Activated CD8-positive, alpha-beta memory T cell treated with anti-CD3 and anti-CD28 coated beads, Interleukin-2, amount 50 U/mL, for 4 hours (primary cell): ENCODE data around the gene SEPTIN8.
"Not testable (repeated sequence)": the region's sequence is repeated elsewhere in the genome, so short reads cannot be mapped to it uniquely, and the experiment has no call there.

Source experiments
- DNase-seq: peaks from one replicate; pipeline ENCODE4 v3.0.0-alpha.2; 2020

The SEPTIN8 gene

GRCh38 chr5:132812123-132812765 lies 35.2 kb upstream of the SEPTIN8 start:
- DNase-seq = no peak

GRCh38 chr5:132810605-132811004 lies 33.6 kb upstream of the SEPTIN8 start:
- DNase-seq = no peak

- DNase-seq = no peak
Measured at GRCh38 chr5:132808866-132809265, 31.8 kb upstream of the SEPTIN8 start.

- DNase-seq = no peak
Measured at GRCh38 chr5:132808448-132808847, 31.4 kb upstream of the SEPTIN8 start.

- no peak for DNase-seq
Measured at GRCh38 chr5:132807163-132807838, 30.3 kb upstream of the SEPTIN8 start.

GRCh38 chr5:132806804-132807162 lies 29.7 kb upstream of the SEPTIN8 start:
- DNase-seq = not testable (repeated sequence)

GRCh38 chr5:132805872-132806271 lies 28.8 kb upstream of the SEPTIN8 start:
- DNase-seq = not testable (repeated sequence)

- DNase-seq = not testable (repeated sequence)
Measured at GRCh38 chr5:132804219-132804618, 27.2 kb upstream of the SEPTIN8 start.

- not testable (repeated sequence) for DNase-seq
Measured at GRCh38 chr5:132802685-132803066, 25.6 kb upstream of the SEPTIN8 start.

GRCh38 chr5:132802044-132802684 lies 25.1 kb upstream of the SEPTIN8 start:
- no peak for DNase-seq

- DNase-seq = no peak
Measured at GRCh38 chr5:132800545-132800944, 23.5 kb upstream of the SEPTIN8 start.

- no peak for DNase-seq
Measured at GRCh38 chr5:132799392-132799791, 22.4 kb upstream of the SEPTIN8 start.

GRCh38 chr5:132797651-132798050 lies 20.6 kb upstream of the SEPTIN8 start:
- no peak for DNase-seq

GRCh38 chr5:132791026-132791425 lies 14.0 kb upstream of the SEPTIN8 start:
- DNase-seq = no peak

- DNase-seq = no peak
Measured at GRCh38 chr5:132790201-132790865, 13.3 kb upstream of the SEPTIN8 start.

- no peak for DNase-seq
Measured at GRCh38 chr5:132788990-132789886, 12.2 kb upstream of the SEPTIN8 start.

GRCh38 chr5:132788508-132788907 lies 11.5 kb upstream of the SEPTIN8 start:
- DNase-seq = no peak

GRCh38 chr5:132787076-132787475 lies 10.0 kb upstream of the SEPTIN8 start:
- DNase-seq = no peak

GRCh38 chr5:132785864-132786263 lies 8.8 kb upstream of the SEPTIN8 start:
- no peak for DNase-seq

GRCh38 chr5:132785365-132785764 lies 8.3 kb upstream of the SEPTIN8 start:
- no peak for DNase-seq

- DNase-seq = no peak
Measured at GRCh38 chr5:132782101-132782500, 5.1 kb upstream of the SEPTIN8 start.

- no peak for DNase-seq
Measured at GRCh38 chr5:132781029-132781428, 4.0 kb upstream of the SEPTIN8 start.

GRCh38 chr5:132780577-132780976 lies 3.5 kb upstream of the SEPTIN8 start:
- DNase-seq = no peak
